Aorta (tissue), 5 donors: ENCODE results near the gene MACROD2. TPM values are rescaled to one million over a fixed set of nuclear protein-coding genes. Genes with fewer than 3 reads are reported as not detected.

Experiments
- ATAC-seq: fragments of 200-7000 bp; cut with Tn5 transposase; one replicate; pipeline ENCODE4 v1.9.1; 2022; ENCODE audit warnings: moderate library complexity; ENCODE audit not compliant: low FRiP score
- DNase-seq, 2 donors: peaks; one replicate each; pipeline ENCODE4 v3.0.0-alpha.2; 2020
- H3K27ac ChIP-seq, 2 donors: one replicate each; pipeline ENCODE4 v1.5.1; 2013; ENCODE audit warnings: low read length in 2 of 2, mild to moderate bottlenecking in 2 of 2, moderate library complexity in 2 of 2, control low read depth in 1 of 2, inconsistent platforms in 1 of 2, low read depth in 1 of 2
- H3K27me3 ChIP-seq, 2 donors: one replicate each; pipeline ENCODE4 v1.6.1; 2013; ENCODE audit warnings: control low read depth in 1 of 2, low read length in 1 of 2, mild to moderate bottlenecking in 1 of 2, moderate library complexity in 1 of 2; ENCODE audit not compliant: insufficient read depth in 2 of 2, control insufficient read depth in 1 of 2
- H3K36me3 ChIP-seq, 2 donors: one replicate each; pipeline ENCODE4 v1.6.1; 2013; ENCODE audit warnings: control low read depth in 1 of 2, low read length in 1 of 2, mild to moderate bottlenecking in 1 of 2; ENCODE audit not compliant: insufficient read depth in 2 of 2, control insufficient read depth in 1 of 2
- H3K4me1 ChIP-seq, 2 donors: one replicate each; pipeline ENCODE4 v1.6.1; 2013; ENCODE audit warnings: low read length in 2 of 2, control low read depth in 1 of 2, mild to moderate bottlenecking in 1 of 2, moderate library complexity in 1 of 2; ENCODE audit not compliant: insufficient read depth in 2 of 2, control insufficient read depth in 1 of 2
- H3K4me3 ChIP-seq, 2 donors: one replicate each; pipeline ENCODE4 v1.5.1; 2013; ENCODE audit warnings: low read length in 2 of 2, control low read depth in 1 of 2, mild to moderate bottlenecking in 1 of 2
- H3K9me3 ChIP-seq: one replicate; pipeline ENCODE4 v1.6.1; 2013; ENCODE audit warnings: mild to moderate bottlenecking, low read length; ENCODE audit not compliant: control insufficient read depth
- WGBS, 2 donors: extraction: QIAGEN DNeasy Blood & Tissue Kit; methylation state at CpG; one replicate each; pipeline ENCODE4 v1.1.7; 2013; 5-methylcytosine and 5-hydroxymethylcytosine counted together
- intact Hi-C, 2 donors: fragments of 100-400 bp; cut with DNase I; formaldehyde crosslinking; loops; one replicate each; pipeline versions ENCODE4 v1.14.2 to v1.15.0; 2022
- polyA plus RNA-seq, 2 donors: library from polyadenylated mRNA; stranded (reverse); fragments of 200-250 nt; gene quantifications; one replicate each; pipeline ENCODE4 v1.2.3, GENCODE V29; 2013
- total RNA-seq, 2 donors: library from RNA; stranded (reverse); fragmentation: NEBNext Ultra II Directional; extraction: Animal tissue kit (Norgen Biotek cat#: 25700); gene quantifications; one replicate each; pipeline ENCODE4 v1.2.1, GENCODE V29; 2021
- donor health status: healthy with polysubstance abuse.
- donor health status: Bipolar disorder and iron deficiency.
- donor health status: DM: no; HTN: no; CAD: no.
- donor health status: DM: no; HTN: no; CAD: no.
- donor health status: DM: yes; HTN: yes; CAD: no.

Gene MACROD2
- total and polyA plus RNA-seq, 4 donors: 0.90 to 11.2 (median 4.8) TPM

DNA sequence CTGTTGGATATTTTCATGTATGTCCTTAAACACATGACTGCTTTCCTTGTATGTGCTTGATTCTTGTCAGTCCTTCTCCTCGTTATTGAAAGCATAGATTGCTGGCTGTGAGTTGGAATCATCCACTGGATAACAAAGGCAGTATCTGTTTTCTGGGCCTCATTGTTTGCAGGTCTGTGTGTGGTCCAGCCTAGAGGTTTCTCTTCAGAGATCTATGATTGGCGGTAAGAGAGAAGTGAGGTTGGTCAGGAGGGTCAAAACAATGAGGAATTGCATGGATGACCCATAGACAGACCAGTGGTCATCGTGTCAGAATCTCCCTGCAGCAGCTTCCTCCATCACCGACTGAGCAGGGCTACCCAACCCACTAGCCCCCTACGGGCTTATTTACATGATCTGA is 1663.0 kb downstream of the MACROD2 start:
- H3K4me1 ChIP-seq: peaks cover 0 to 2% of the 10 kb centered on the region in 2 donors
- ATAC-seq (no peak), DNase-seq (no peak)
- no peak overlapping the region for H3K27ac ChIP-seq
- no peaks in the 10 kb centered on the region for H3K36me3 ChIP-seq
- intact Hi-C loops: no loop called here
- no peak overlapping the region for H3K4me3 ChIP-seq
- no peaks in the 10 kb centered on the region for H3K27me3 ChIP-seq
- 81 to 85% methylated on average over 5 of the region's 5 CpGs for WGBS, 2 donors
- H3K9me3 ChIP-seq: no peaks in the 10 kb centered on the region

DNA sequence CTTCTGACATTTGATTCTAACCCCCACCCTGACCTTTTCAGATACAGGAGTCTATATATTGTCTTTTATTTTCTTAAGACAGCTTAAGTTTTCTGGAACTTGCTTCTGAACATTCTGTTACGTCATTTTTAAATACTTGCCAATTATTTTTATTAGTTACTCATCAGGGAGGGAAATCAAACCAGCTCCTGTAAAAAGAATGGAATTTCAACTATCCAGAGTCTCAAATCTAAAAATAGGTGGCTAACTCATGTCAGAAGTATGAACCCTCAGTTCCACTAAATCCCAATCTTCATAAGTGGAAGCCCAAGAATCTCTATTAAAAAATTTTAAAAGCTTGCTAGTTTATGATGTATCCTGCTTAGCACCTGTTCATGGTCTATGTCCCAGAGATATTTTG is 1677.9 kb downstream of the MACROD2 start:
- 2 to 5% methylated on average over 1 of the region's 1 CpG for WGBS, 2 donors
- Histone ChIP-seq H3K4me1 (no peaks in the 10 kb centered on the region), H3K27ac (peak overlapping the region in 1 of 2 donors; percentile 45), H3K4me3 (no peak overlapping the region), H3K36me3 (no peaks in the 10 kb centered on the region), H3K27me3 (no peaks in the 10 kb centered on the region), H3K9me3 (no peaks in the 10 kb centered on the region)
- DNase-seq: no peak
- intact Hi-C loops: no loop called here
- no peak for ATAC-seq

DNA sequence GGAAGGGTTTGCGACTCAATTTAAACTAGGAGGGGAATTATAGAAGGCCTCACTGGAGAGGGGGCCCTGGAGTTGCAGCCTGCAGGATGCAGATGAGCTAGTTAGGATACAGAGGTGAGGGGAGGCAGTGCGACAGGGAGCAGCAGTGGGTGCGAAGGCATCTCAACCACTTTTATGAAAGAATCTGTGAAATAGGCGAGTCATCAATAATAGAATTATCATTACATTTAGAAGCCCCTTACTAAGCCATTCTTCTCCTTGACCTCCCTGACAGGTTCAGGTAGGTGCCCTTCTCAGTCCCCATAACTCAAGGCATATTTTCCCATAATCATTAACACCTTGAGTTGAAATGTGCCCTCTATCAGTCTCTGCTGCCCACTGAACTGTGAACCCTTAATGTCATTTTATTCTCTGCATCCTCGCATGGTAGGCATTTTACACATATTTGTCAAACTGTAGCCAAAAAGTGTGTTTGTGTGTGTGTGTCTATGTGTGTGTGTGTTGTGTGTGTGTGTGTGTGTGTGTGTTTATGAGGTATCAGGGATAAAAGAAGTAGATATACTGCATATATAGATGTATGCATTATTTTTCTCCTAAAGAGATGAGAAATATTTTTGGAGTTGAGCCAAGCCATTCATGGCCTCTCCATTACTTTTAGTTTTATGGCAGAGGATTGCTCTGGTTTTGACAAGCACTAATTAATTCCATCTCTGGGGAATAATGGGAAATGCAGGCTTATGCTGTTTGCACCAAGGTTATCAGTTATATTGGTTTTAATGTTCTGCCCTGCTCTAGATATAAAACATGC is 1679.1 kb downstream of the MACROD2 start:
- ATAC-seq (no peak), DNase-seq (no peak)
- H3K27ac ChIP-seq: no peak overlapping the region
- no peaks in the 10 kb centered on the region for H3K9me3 ChIP-seq
- H3K27me3 ChIP-seq: no peaks in the 10 kb centered on the region
- H3K4me1 ChIP-seq: no peaks in the 10 kb centered on the region
- no peaks in the 10 kb centered on the region for H3K36me3 ChIP-seq
- intact Hi-C loops: no loop called here
- WGBS, 2 donors: 86 to 98% methylated on average over 5 of the region's 5 CpGs
- H3K4me3 ChIP-seq: no peak overlapping the region

DNA sequence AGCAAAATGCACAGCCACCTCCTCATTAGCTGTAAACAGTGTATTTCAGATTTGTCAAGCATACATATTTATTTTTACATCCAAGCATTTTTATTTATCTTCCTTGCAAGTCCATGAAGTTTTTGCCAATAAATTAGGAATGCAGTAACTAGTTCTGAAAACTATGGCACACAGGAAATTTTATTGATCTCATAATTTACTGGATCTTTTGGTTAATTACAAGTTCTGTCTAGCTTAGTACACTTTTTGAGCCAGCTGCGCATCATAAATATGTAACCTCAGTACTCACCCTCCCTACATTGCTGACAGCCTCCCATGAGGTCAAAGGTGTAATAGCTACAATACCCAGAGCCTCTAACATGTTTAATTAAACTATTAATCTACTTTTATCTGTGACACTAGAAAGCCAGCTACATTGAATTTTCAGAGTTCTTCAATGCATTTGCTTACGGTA is 1679.8 kb downstream of the MACROD2 start:
- intact Hi-C loops: no loop called here
- no peak for DNase-seq
- no peak overlapping the region for H3K4me3 ChIP-seq
- H3K27me3 ChIP-seq: no peaks in the 10 kb centered on the region
- no peaks in the 10 kb centered on the region for H3K36me3 ChIP-seq
- no peak for ATAC-seq
- WGBS, 2 donors: 98 to 99% methylated on average over 2 of the region's 2 CpGs
- no peaks in the 10 kb centered on the region for H3K9me3 ChIP-seq
- H3K27ac ChIP-seq: no peak overlapping the region
- no peaks in the 10 kb centered on the region for H3K4me1 ChIP-seq

DNA sequence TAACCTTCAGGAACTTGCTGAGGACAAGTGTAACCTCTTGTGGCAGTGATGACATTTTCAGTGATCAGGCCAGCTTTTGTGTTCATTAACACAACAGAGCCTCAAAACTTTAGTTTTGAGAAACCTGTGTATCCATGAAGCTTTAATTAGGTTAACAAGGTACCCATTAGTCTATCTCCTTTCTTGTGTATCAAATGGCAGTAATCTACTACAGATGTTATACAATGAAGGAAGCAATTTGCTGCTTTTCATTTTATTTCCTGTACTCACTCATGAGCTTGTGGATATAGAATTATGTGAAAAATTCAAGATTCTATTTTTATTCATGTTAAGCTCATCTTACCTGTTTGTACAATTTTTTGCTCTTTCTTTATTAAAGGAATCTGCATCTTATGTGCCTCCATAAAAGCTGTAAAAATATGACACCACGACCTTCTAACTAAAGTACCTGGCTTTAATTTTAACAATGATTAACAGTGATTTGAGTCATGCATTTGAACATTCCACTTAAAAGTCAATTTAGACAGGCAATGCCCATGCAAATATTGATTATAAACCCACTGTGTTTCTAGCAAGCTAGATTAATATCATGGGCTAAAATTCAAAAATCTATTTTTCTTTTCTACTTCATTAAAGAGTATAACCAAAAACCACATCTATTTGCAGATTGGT is 1680.6 kb downstream of the MACROD2 start:
- intact Hi-C loops: no loop called here
- Histone ChIP-seq H3K36me3 (no peaks in the 10 kb centered on the region), H3K4me1 (no peaks in the 10 kb centered on the region), H3K4me3 (no peak overlapping the region), H3K27ac (no peak overlapping the region), H3K9me3 (no peaks in the 10 kb centered on the region), H3K27me3 (no peaks in the 10 kb centered on the region)
- WGBS, 2 donors: 84 to 88% methylated on average over 1 of the region's 1 CpG
- ATAC-seq (no peak), DNase-seq (no peak)

DNA sequence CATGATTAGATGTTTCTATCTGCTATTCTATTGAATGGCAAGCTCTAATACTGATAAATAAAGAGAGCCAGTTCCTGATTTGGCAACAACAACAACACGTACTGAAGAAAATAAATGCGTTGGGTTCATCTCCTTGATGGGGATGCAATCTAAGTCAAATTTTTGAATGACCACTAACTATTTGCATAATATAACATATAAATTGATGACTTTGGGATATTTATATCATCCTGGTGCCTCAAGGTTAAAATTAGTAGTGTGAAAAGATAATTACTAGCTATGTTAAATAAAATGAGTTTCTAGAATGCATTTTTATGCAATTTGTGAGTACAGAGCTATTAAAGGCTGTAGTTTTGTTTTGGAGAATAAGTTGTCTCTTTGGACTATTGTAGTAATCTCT is 1681.5 kb downstream of the MACROD2 start:
- ATAC-seq (no peak), DNase-seq (no peak)
- Histone ChIP-seq H3K4me3 (no peak overlapping the region), H3K27ac (no peak overlapping the region), H3K36me3 (no peaks in the 10 kb centered on the region), H3K9me3 (no peaks in the 10 kb centered on the region), H3K27me3 (no peaks in the 10 kb centered on the region), H3K4me1 (no peaks in the 10 kb centered on the region)
- 96 to 99% methylated on average over 2 of the region's 2 CpGs for WGBS, 2 donors
- intact Hi-C loops: no loop called here

DNA sequence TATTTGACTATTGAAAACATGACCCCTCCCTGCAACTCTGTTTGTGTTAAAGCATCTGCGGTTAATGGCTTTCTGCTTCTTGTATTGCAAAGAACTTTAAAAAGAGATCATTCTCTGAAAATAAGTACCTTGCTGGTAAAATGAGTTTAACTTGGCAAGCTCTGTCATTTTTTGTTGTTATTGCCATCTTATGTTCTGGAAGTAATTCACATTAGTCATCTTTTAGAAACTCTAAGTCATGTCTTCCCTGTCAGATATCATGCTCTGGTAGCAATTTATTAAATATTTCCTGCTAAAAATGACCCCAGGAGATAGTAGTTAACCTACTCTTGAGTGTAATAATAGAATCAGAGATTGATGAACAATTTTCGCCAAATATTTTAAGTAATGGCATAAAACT is 1687.4 kb downstream of the MACROD2 start:
- intact Hi-C loops: no loop called here
- Histone ChIP-seq H3K36me3 (no peaks in the 10 kb centered on the region), H3K27ac (no peak overlapping the region), H3K4me1 (peaks cover 0 to 4% of the 10 kb centered on the region in 2 donors), H3K9me3 (no peaks in the 10 kb centered on the region), H3K4me3 (no peak overlapping the region), H3K27me3 (no peaks in the 10 kb centered on the region)
- DNase-seq (no peak), ATAC-seq (no peak)
- WGBS, 2 donors: 28 to 34% methylated on average over 2 of the region's 2 CpGs

DNA sequence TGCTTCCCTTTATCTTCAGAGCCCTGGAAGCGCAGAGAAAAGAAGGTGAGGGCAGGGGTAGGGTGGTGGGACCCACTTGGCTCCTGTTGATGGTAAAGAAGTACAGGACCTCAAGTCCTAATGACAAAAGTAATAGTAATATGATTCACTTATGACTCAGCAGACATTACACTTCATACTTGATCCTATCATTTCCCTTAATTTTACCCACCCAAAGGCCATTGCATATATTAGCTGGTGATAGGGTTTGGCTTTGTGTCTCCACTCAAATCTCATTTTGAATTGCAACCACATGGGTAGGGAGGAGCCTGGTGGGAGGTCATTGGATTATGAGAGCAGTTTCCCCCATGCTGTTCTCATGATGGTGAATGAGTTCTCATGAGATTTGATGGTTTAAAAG is 1697.3 kb downstream of the MACROD2 start:
- intact Hi-C loops: no loop called here
- ATAC-seq: no peak
- Histone ChIP-seq H3K27ac (no peak overlapping the region), H3K9me3 (no peaks in the 10 kb centered on the region), H3K36me3 (no peaks in the 10 kb centered on the region), H3K4me1 (no peaks in the 10 kb centered on the region), H3K4me3 (no peak overlapping the region), H3K27me3 (no peaks in the 10 kb centered on the region)
- 88 to 97% methylated on average over 1 of the region's 1 CpG for WGBS, 2 donors
- no peak for DNase-seq
